MM.1S (cell line): Measurements from ENCODE around the gene EXD2.

ENCODE experiments used
- DNase-seq: peaks from one replicate; pipeline ENCODE4 v3.0.0-alpha.2; 2015
- H2AFZ ChIP-seq: fragments of 300-600 bp; sonication (generic); 2 replicates; pipeline ENCODE4 v1.6.0; 2016; ENCODE audit warnings: antibody characterized with exemption, low read length
- H3F3A ChIP-seq: fragments of 300-600 bp; sonication (generic); 2 replicates; pipeline ENCODE4 v1.6.1; 2016; ENCODE audit warnings: mild to moderate bottlenecking, antibody characterized with exemption, low read length, moderate library complexity, mixed read lengths; ENCODE audit not compliant: insufficient read depth
- H3K27ac ChIP-seq: fragments of 300-600 bp; sonication (generic); 2 replicates; pipeline ENCODE4 v1.5.1; 2016; ENCODE audit warnings: mild to moderate bottlenecking, low read length
- H3K27me3 ChIP-seq: fragments of 300-600 bp; sonication (generic); replicated peaks from 2 replicates; pipeline ENCODE4 v1.6.0; 2016; ENCODE audit warnings: low read length; ENCODE audit not compliant: insufficient read depth
- H3K36me3 ChIP-seq: fragments of 300-600 bp; sonication (generic); replicated peaks from 2 replicates; pipeline ENCODE4 v1.6.1; 2016; ENCODE audit warnings: mild to moderate bottlenecking, low read length, mixed read lengths; ENCODE audit not compliant: insufficient read depth
- H3K4me1 ChIP-seq: fragments of 300-600 bp; sonication (generic); 2 replicates; pipeline ENCODE4 v1.6.1; 2016; ENCODE audit warnings: low read length, mixed read lengths
- H3K4me2 ChIP-seq: fragments of 300-600 bp; sonication (generic); 2 replicates; pipeline ENCODE4 v1.6.0; 2016; ENCODE audit warnings: low read depth, low read length
- H3K4me3 ChIP-seq: fragments of 300-600 bp; sonication (generic); 2 replicates; pipeline ENCODE4 v1.5.1; 2016; ENCODE audit warnings: low read length, mixed read lengths
- H3K79me2 ChIP-seq: fragments of 300-600 bp; sonication (generic); 2 replicates; pipeline ENCODE4 v1.6.1; 2016; ENCODE audit warnings: mixed run types, low read length, mixed read lengths
- H3K9ac ChIP-seq: fragments of 300-600 bp; sonication (generic); 2 replicates; pipeline ENCODE4 v1.6.1; 2016; ENCODE audit warnings: low read length, mixed read lengths
- H3K9me2 ChIP-seq: fragments of 300-600 bp; sonication (generic); replicated peaks from 2 replicates; pipeline ENCODE4 v1.6.1; 2016; ENCODE audit warnings: mild to moderate bottlenecking, low read length, mixed read lengths; ENCODE audit not compliant: insufficient read depth
- H3K9me3 ChIP-seq: fragments of 300-600 bp; sonication (generic); replicated peaks from 2 replicates; pipeline ENCODE4 v1.6.1; 2016; ENCODE audit warnings: mild to moderate bottlenecking, low read length, mixed read lengths; ENCODE audit not compliant: insufficient read depth
- H4K20me1 ChIP-seq: fragments of 300-600 bp; sonication (generic); 2 replicates; pipeline ENCODE4 v1.6.1; 2016; ENCODE audit warnings: mild to moderate bottlenecking, low read length, moderate library complexity, mixed read lengths; ENCODE audit not compliant: insufficient read depth
- EZH2 ChIP-seq: fragments of 300-600 bp; sonication (generic); optimal IDR thresholded peaks from 2 replicates; pipeline ENCODE3; 2017; ENCODE audit warnings: low read depth, mild to moderate bottlenecking, antibody characterized with exemption, low read length, mixed read lengths
- EZH2phosphoT487 ChIP-seq: fragments of 300-600 bp; sonication (generic); IDR thresholded peaks from 2 replicates; pipeline ENCODE4 v1.6.1; 2018; ENCODE audit warnings: antibody characterized with exemption, low read length
- TF ChIP-seq, protein P1 (sequence below): fragments of 300-600 bp; sonication (generic); IDR thresholded peaks from 2 replicates; pipeline ENCODE4 v1.5.1; 2016; ENCODE audit warnings: antibody characterized with exemption, low read length, mixed read lengths

The EXD2 gene

DNA sequence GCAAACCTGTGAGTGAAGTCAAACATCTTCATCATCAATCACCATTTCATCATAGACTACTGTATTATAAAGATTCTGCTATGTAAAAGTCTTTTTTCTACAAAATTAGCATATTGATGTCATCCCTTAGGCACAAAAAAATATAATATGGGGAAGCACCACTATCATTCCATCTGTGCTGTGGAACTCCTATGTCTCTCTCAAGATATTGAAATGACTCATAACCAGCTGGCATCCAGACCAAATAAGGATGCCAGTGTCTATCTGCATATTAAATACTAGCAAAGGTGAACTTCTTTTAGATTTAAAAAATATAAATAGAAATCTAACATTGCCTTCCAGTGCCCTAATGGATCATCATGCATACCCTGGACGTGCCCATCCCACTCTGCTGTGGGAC, 20.5 kb upstream of the EXD2 start:
- TF ChIP-seq EZH2phosphoT487 (no peak), EZH2 (no peak)
- TF ChIP-seq, protein P1, sequence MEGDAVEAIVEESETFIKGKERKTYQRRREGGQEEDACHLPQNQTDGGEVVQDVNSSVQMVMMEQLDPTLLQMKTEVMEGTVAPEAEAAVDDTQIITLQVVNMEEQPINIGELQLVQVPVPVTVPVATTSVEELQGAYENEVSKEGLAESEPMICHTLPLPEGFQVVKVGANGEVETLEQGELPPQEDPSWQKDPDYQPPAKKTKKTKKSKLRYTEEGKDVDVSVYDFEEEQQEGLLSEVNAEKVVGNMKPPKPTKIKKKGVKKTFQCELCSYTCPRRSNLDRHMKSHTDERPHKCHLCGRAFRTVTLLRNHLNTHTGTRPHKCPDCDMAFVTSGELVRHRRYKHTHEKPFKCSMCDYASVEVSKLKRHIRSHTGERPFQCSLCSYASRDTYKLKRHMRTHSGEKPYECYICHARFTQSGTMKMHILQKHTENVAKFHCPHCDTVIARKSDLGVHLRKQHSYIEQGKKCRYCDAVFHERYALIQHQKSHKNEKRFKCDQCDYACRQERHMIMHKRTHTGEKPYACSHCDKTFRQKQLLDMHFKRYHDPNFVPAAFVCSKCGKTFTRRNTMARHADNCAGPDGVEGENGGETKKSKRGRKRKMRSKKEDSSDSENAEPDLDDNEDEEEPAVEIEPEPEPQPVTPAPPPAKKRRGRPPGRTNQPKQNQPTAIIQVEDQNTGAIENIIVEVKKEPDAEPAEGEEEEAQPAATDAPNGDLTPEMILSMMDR: no peak
- Histone ChIP-seq H3F3A (no peaks in the 10 kb centered on the region), H3K9me2 (no peaks in the 10 kb centered on the region), H3K27ac (no peak overlapping the region), H3K9me3 (no peaks in the 10 kb centered on the region), H3K27me3 (no peaks in the 10 kb centered on the region), H2AFZ (no peak overlapping the region), H4K20me1 (no peaks in the 10 kb centered on the region), H3K79me2 (no peaks in the 10 kb centered on the region), H3K36me3 (no peaks in the 10 kb centered on the region), H3K9ac (no peak overlapping the region), H3K4me3 (no peak overlapping the region), H3K4me1 (no peaks in the 10 kb centered on the region), H3K4me2 (no peak overlapping the region)
- DNase-seq: no peak

DNA sequence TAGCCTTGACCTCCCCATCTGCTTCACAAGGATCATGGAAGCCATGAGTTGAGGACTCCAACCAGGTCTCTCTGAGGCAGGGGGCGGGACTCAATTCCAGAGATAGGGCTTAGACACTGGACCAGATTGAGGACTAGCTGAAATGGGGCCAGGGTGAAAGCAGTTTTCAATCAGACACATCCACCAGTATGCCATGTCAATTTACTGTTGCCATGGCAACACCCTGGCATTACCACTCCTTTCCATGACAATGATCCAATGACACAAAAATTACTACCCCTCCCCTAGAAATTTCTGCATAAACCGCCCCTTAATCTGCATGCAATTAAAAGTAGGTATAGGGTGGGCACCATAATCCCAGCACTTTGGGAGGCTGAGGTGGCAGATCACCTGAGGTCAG, 19.7 kb upstream of the EXD2 start:
- Histone ChIP-seq H3K9me2 (no peaks in the 10 kb centered on the region), H3K27me3 (no peaks in the 10 kb centered on the region), H3K4me2 (no peak overlapping the region), H3K9me3 (no peaks in the 10 kb centered on the region), H3K27ac (no peak overlapping the region), H3K9ac (no peak overlapping the region), H3K79me2 (no peaks in the 10 kb centered on the region), H4K20me1 (no peaks in the 10 kb centered on the region), H2AFZ (no peak overlapping the region), H3K36me3 (no peaks in the 10 kb centered on the region), H3F3A (no peaks in the 10 kb centered on the region), H3K4me3 (no peak overlapping the region), H3K4me1 (no peaks in the 10 kb centered on the region)
- DNase-seq: no peak
- TF ChIP-seq EZH2 (no peak), EZH2phosphoT487 (no peak)
- TF ChIP-seq, protein P1: no peak

DNA sequence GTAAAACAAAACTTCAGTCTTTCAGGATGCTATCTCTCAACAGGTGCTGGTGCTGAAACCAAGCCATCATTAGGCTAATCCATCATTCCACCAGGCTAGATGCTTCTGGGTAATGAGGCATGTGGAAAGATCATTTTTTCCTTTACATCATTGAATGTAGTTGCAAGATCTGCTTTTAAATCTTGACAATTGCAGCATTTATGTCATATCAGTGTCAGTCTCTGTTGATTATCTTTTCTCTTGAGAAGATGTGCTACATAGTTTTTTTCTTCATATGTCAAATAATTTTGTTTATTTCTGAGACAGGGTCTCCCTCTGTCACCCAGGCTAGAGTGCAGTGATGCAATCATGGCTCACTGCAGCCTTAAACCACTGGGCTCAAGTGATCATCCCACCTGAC, 16.2 kb upstream of the EXD2 start:
- H3K9me3 ChIP-seq: no peaks in the 10 kb centered on the region
- no peak for DNase-seq
- H3K4me1 ChIP-seq: no peaks in the 10 kb centered on the region
- no peaks in the 10 kb centered on the region for H3K27me3 ChIP-seq
- no peak overlapping the region for H3K9ac ChIP-seq
- no peak for TF ChIP-seq EZH2phosphoT487
- no peak for TF ChIP-seq EZH2
- TF ChIP-seq, protein P1: no peak
- H3K36me3 ChIP-seq: no peaks in the 10 kb centered on the region
- no peaks in the 10 kb centered on the region for H3F3A ChIP-seq
- no peaks in the 10 kb centered on the region for H3K79me2 ChIP-seq
- H3K4me3 ChIP-seq: no peak overlapping the region
- H2AFZ ChIP-seq: no peak overlapping the region
- no peaks in the 10 kb centered on the region for H4K20me1 ChIP-seq
- H3K4me2 ChIP-seq: no peak overlapping the region
- H3K9me2 ChIP-seq: no peaks in the 10 kb centered on the region
- H3K27ac ChIP-seq: no peak overlapping the region
